Transverse colon (tissue), 4 donors: Measurements from ENCODE around the gene SCN8A. TPM values are rescaled to one million over a fixed set of nuclear protein-coding genes. Genes with fewer than 3 reads are reported as not detected.

Source experiments
- DNase-seq: peaks from one replicate; pipeline ENCODE4 v3.0.0-alpha.2; 2019
- H3K27ac ChIP-seq, 4 donors: fragments of 200-600 bp; sonication (generic); 2 replicates each; pipeline ENCODE4 v1.5.1; 2016 to 2018; ENCODE audit warnings: inconsistent platforms in 4 of 4
- H3K27me3 ChIP-seq: fragments of 200-600 bp; sonication (generic); 2 replicates; pipeline ENCODE4 v1.5.1; 2017; ENCODE audit warnings: inconsistent platforms
- H3K36me3 ChIP-seq, 4 donors: fragments of 200-600 bp; sonication (generic); 2 replicates each; pipeline ENCODE4 v1.5.1; 2017 to 2019; ENCODE audit warnings: inconsistent platforms in 4 of 4
- H3K4me1 ChIP-seq, 4 donors: fragments of 200-600 bp; sonication (generic); 2 replicates each; pipeline ENCODE4 v1.5.1; 2017 to 2020; ENCODE audit warnings: inconsistent platforms in 4 of 4
- H3K4me3 ChIP-seq, 4 donors: fragments of 200-600 bp; sonication (generic); 1 replicate in 1 of 4; 2 replicates in 3 of 4; pipeline versions ENCODE4 v1.5.1 to v1.6.1; 2017 to 2019; ENCODE audit warnings: inconsistent platforms in 4 of 4
- H3K9me3 ChIP-seq, 2 donors: fragments of 200-600 bp; sonication (generic); 2 replicates each; pipeline ENCODE4 v1.5.1; 2017 to 2019; ENCODE audit warnings: inconsistent platforms in 2 of 2
- CTCF ChIP-seq, 5 experiments: fragments of 200-600 bp in 3 of 5; fragments of 450-650 bp in 2 of 5; sonication (generic) in 3 of 5; IDR thresholded peaks; 1 replicate in 2 of 5; 2 replicates in 3 of 5; pipeline ENCODE4 v1.5.1; 2016 to 2017; ENCODE audit warnings: antibody characterized with exemption in 5 of 5, inconsistent platforms in 3 of 5, mild to moderate bottlenecking in 2 of 5, moderate library complexity in 1 of 5
- EP300 ChIP-seq: sonication (generic); formaldehyde crosslinking; IDR thresholded peaks from one replicate; pipeline ENCODE4 v1.6.1; 2017; ENCODE audit warnings: antibody characterized with exemption, low read depth
- POLR2A ChIP-seq: fragments of 450-650 bp; IDR thresholded peaks from one replicate; pipeline ENCODE4 v1.6.1; 2016; ENCODE audit warnings: antibody characterized with exemption, mild to moderate bottlenecking, moderate library complexity
- POLR2AphosphoS5 ChIP-seq, 3 donors: sonication (generic); formaldehyde crosslinking; IDR thresholded peaks; one replicate each; pipeline ENCODE4 v1.6.1; 2016; ENCODE audit warnings: antibody characterized with exemption in 3 of 3
- WGBS, 2 donors: methylation state at CpG; one replicate each; pipeline ENCODE4 v1.1.5; 2018; ENCODE audit warnings: low coverage in 1 of 2; 5-methylcytosine and 5-hydroxymethylcytosine counted together
- in situ Hi-C, 4 donors: fragments of 200-750 bp; cut with MboI; loops; one replicate each; pipeline versions ENCODE4 v1.15.0 to v1.15.1; 2017; ENCODE audit warnings: low sequenced_read_pairs in 3 of 4, low pct_ligation_motif_present in 1 of 4, low pct_unique_long_range_greater_than_20kb in 1 of 4
- intact Hi-C: fragments of 100-400 bp; cut with DNase I; formaldehyde crosslinking; loops from one replicate; pipeline ENCODE4 v1.15.1; 2023; ENCODE audit warnings: low total_unique reads
- total RNA-seq, 4 donors: library from RNA; depleted of rRNA; stranded (reverse); fragments of >200 nt; gene quantifications; one replicate each; pipeline ENCODE4 v1.1.0, GENCODE V29; 2016

Gene SCN8A
- total RNA-seq, 4 donors from 2014 or later: 0.37 to 6.8 (median 3.2) TPM

GRCh38 chr12:51832354-51833107 is 241.5 kb downstream of the SCN8A start:
- intact Hi-C loops (no loop called here), in situ Hi-C loops (no loop called here)
- Histone ChIP-seq H3K27me3 (peaks cover 48% of the 10 kb centered on the region), H3K36me3 (no peaks in the 10 kb centered on the region), H3K9me3 (no peaks in the 10 kb centered on the region), H3K4me1 (peaks cover 0 to 12% (median 7%) of the 10 kb centered on the region in 4 donors), H3K4me3 (no peak overlapping the region), H3K27ac (no peak overlapping the region)
- no peak for DNase-seq
- TF ChIP-seq POLR2A: no peak
- no peak for TF ChIP-seq CTCF (IDR thresholded peaks at IDR 0.05)
- no peak for TF ChIP-seq POLR2AphosphoS5 (IDR thresholded peaks at IDR 0.05)
- no peak for TF ChIP-seq EP300
- WGBS, 2 donors: 42 to 44% methylated on average over 7 to 10 of the region's 10 CpGs

DNA sequence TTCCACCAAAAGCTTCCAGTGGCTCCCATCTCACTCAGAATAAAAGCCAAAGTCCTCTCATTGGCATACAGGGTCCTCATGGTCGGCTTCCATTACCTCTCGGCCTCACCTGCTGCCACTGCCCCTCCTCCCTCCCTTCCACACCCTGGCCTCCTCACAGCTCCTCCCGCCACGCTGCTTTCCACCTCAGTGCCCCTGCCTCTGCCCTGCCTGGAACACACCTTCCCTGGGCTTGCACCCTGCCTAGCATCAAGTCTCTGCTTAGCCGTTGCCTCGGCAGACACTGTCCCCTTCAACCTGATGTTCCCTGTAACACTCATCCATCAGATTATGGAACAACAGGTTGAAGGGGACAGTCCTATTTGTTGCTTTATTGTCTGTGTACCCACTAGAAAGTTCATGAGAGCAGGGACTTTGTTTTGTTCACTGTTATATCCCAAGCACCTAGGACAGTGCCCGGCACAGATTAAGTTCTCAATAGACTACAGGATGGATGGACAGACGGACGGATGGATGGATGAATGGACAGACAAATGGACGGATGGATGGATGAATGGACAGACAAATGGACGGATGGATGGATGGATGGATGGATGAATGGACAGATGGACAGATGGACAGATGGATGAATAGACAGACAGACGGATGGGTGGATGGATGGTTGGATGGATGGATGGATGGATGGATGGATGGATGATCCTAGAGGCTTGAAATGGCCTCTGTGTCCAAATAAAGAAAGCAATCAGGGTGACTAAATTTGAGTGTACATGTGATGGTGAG is 242.6 kb downstream of the SCN8A start:
- H3K27me3 ChIP-seq: peaks cover 48% of the 10 kb centered on the region
- intact Hi-C loops (no loop called here), in situ Hi-C loops (no loop called here)
- H3K9me3 ChIP-seq: no peaks in the 10 kb centered on the region
- no peak for DNase-seq
- TF ChIP-seq POLR2A (no peak), POLR2AphosphoS5 (IDR thresholded peaks at IDR 0.05) (no peak)
- no peak overlapping the region for H3K4me3 ChIP-seq
- H3K27ac ChIP-seq: no peak overlapping the region
- whole genome bisulfite sequencing, 2 donors: 66 to 67% methylated on average over 10 to 12 of the region's 12 CpGs
- H3K36me3 ChIP-seq: no peaks in the 10 kb centered on the region
- peaks cover 0 to 3% (median 0%) of the 10 kb centered on the region in 4 donors for H3K4me1 ChIP-seq

DNA sequence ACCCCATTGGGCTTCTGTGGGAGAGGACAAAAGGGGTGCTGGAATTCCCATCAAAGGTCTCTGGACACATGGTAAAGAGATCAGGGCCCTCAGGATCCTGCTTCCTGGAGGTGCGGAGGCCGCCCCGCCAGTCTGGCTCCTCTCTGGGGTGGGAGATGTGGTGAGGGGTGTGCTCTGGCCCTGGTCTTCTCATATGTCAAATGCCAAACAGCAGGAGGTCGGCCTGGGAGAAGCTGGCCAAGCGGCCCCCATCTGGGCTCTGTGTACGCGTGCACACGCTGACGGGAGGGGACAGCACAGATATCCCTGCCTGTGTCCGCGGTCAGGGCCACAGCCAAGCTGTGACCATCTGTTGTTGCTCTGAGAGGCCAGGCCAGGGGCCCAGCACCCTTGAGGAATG is 243.4 kb downstream of the SCN8A start:
- intact Hi-C loops: no loop called here
- no peak for DNase-seq
- Histone ChIP-seq H3K36me3 (no peaks in the 10 kb centered on the region), H3K27me3 (peaks cover 49% of the 10 kb centered on the region), H3K9me3 (no peaks in the 10 kb centered on the region), H3K4me3 (no peak overlapping the region), H3K4me1 (peaks cover 0 to 3% (median 0%) of the 10 kb centered on the region in 4 donors), H3K27ac (no peak overlapping the region)
- in situ Hi-C loops: no loop called here
- 86% methylated on average over 11 of the region's 11 CpGs; no CpG with 5 or more reads in 1 of the 2 donors for WGBS, 2 donors
- TF ChIP-seq EP300: no peak
- TF ChIP-seq CTCF (IDR thresholded peaks at IDR 0.05): no peak
- TF ChIP-seq POLR2AphosphoS5 (IDR thresholded peaks at IDR 0.05): no peak
- TF ChIP-seq POLR2A: no peak

DNA sequence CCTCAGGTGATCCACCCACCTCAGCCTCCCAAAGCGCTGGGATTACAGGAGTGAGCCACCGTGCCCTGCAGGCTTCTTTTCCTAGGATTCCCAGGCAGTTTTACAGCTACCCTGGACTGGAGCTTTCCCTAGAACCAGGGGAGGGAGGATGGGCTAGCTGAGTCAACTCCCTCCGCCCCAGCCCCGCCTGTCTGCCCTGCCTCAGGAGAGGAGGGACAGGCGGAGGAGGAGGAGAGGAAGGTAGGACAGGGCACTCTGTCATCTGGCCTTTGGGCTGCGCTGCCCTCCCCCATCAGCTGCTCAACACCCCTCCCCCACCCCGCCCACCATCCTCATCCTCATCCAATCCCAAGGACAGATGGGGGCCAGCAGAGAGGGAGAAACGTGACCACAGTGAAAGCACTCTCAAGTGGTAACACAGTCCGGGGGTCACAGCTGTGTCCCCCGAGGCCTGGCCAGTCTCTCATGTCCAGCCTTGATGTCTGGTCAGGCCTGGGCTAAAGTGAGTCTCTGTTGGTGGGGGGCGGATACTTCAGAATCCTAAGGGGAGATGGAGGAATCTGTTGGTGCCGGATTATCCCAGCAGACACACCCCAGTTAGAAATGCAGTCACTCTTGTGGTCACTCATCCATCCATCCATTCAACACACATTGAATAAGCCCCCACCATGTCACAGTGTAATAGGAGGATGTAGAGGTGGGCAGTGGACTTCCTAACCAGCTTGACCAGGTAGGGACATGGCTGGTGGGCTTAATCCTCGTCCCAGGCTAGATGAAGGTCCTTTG is 245.2 kb downstream of the SCN8A start:
- Histone ChIP-seq H3K4me3 (no peak overlapping the region), H3K4me1 (peaks cover 0 to 3% (median 0%) of the 10 kb centered on the region in 4 donors), H3K9me3 (no peaks in the 10 kb centered on the region), H3K27ac (no peak overlapping the region), H3K27me3 (peaks cover 63% of the 10 kb centered on the region), H3K36me3 (no peaks in the 10 kb centered on the region)
- TF ChIP-seq POLR2AphosphoS5 (IDR thresholded peaks at IDR 0.05) (no peak), POLR2A (no peak), EP300 (no peak), CTCF (IDR thresholded peaks at IDR 0.05) (no peak)
- DNase-seq: no peak
- in situ Hi-C loops: no loop called here
- WGBS, 2 donors: 7 to 45% methylated on average over 3 to 10 of the region's 13 CpGs
- intact Hi-C loops: no loop called here
